NCI-H82 (cell line): ENCODE measurements around the gene MAP10.

Source experiments
- DNase-seq: peaks from one replicate; lab custom pipeline; 2025; lab: John Stamatoyannopoulos, UW

Gene MAP10

GRCh38 chr1:232795497-232796053 lies 9.6 kb upstream of the MAP10 start:
- DNase-seq, result no peak

GRCh38 chr1:232797856-232798510 lies 7.2 kb upstream of the MAP10 start:
- no peak for DNase-seq

DNA sequence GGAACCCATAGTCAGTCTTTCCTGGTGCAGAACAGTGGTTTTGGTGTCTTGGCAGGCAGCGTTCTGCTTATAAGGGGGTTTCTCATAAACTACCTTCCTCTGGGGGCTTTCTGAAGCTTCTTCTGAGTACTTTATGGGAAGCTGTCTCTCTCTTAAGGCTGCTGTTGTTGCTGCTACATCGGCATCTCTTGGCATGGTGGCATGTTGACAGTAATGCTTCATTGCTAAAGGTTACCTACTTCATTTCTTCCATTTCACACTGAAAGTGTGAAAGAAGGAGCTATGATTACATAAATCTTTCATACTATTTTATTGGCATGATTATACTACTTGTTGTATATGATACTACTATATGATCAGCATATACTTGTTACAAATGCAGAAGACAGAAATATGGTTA lies 6.3 kb upstream of the MAP10 start:
- DNase-seq, result no peak

- DNase-seq, result no peak
Measured at GRCh38 chr1:232806186-232806510, 932 bp downstream of the MAP10 start.

GRCh38 chr1:232810856-232811255 lies 5.6 kb downstream of the MAP10 start:
- DNase-seq, result no peak

DNA sequence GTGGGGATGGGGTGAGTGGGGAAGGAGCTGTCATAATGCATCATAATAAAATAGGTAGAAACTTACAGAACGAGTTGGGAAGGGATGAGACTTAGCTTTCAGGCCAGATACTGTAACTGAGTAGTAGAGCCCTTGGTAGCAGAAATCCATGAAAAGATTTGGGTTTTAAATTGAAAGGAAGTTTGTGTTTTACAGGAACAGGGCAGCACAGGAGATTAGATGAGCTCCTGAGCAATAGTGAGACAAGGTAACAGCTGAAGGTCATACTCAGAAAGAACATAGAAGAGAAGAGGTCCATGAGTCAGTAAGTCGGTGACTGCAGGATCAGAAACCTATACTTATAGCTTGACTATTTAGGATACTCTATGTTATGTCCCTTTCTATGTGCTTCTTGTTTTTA lies 7.3 kb downstream of the MAP10 start:
- DNase-seq, result no peak

- no peak for DNase-seq
Measured at GRCh38 chr1:232813097-232813496, 7.9 kb downstream of the MAP10 start.

DNA sequence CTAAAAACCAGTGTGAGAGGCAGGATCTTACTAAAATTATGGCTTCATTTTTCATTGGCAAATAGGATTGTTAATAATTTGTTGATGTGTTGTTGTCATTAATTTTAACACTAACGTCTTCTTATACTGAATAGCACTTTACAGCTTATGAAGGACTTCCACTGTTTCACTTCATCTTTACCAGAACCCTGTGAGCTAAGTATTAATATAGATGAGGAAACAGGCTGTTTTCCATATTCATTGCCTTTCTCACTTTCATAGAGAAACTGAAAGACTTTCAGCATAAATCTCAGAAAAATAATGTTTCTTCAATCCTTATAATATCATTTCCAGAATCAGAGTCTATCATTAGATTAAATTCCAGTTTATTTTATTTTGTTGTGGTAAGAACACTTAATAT lies 8.5 kb downstream of the MAP10 start:
- no peak for DNase-seq

DNA sequence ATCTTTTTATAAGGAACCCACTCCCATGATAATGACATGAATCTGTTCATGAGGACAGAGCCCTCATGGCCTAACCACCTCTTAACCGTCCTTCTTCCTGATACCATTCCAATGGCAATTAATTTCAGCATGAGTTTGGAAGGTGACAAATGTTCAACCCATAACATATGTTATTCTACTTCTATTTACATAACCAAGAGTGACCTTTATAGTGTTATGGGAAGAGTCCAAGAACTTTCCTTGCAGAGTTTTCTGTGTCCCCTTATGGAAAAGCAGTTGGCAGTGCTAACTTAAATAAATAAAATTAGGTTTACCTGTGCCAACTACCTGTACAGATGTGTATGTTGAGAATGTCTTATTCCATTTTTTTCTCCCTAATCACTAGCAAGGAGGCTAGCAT lies 11.1 kb downstream of the MAP10 start:
- no peak for DNase-seq

DNA sequence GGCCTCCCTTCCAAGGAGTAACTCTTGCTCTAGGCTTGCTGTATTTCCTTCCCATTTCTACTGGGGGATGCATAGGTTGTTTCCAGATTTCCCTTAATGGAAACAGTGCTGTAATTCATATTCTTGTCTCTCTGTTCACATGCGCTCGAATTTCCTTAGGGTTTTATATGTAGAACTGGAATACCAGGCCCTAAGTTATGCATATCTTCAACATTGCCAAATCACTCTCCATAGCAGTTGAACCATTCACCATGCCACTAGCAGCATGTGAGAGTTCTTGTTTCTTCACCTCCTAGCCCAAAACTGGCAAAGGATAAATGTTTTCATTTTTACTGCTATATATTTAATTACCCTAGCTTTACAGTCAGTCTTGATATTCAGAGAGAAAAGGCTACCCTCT lies 12.8 kb downstream of the MAP10 start:
- no peak for DNase-seq

DNA sequence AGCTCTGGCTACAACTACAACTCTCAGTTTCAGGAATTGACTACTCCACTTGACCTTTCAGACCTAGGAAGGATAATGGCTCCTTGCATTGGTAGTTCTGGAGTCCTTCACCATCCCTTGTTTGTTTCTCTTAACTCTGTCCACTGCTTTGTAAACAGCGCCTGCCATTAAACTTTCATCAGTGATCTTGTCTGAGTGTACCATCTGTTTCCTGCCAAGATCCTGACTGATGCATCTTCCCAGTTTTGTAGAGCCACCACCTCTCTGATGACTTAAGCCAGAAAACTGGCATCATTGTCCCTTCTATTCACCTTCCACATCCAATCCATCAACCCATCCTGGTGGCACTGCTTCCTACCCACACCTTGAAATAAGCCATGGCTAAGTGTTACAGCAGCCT lies 15.2 kb downstream of the MAP10 start:
- no peak for DNase-seq

DNA sequence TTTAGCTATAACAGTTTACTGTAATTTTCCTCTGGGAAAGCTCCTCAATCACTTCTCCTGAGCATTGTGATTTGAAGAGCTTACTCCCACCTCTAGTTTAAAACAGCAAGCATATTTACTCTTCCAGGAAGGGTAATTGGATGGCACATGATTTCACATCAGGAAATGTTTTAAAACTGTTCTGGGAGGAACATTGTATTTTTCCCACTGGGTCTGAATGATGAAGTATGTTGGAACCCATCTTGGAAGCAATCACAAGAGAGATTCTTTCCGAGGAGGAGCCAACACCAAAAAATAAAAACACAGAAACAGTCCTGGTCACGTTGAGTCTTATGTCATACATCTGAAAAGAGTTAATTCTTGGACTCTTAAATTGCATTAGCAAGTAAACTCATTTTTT lies 17.3 kb downstream of the MAP10 start:
- DNase-seq, result no peak

DNA sequence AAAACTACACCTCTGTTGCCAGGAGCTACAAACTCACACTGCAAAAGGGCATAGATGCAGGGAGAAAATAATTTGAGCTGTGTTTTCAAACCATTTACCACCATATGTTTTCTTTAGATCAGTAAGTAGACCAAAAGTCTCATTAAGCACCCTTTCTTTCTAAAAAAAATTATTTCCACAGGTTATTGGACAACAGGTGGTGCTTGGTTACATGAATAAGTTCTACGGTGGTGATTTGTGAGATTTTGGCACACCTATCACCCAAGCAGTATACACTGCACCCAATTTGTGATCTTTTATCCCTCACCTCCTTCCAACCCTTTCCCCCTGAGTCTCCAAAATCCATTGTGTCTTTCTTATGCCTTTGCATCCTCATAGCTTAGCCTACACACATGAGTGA lies 21.1 kb downstream of the MAP10 start:
- no peak for DNase-seq

GRCh38 chr1:232830661-232831060 lies 25.4 kb downstream of the MAP10 start:
- no peak for DNase-seq

- DNase-seq, result no peak
Measured at GRCh38 chr1:232831895-232832294, 26.7 kb downstream of the MAP10 start.

DNA sequence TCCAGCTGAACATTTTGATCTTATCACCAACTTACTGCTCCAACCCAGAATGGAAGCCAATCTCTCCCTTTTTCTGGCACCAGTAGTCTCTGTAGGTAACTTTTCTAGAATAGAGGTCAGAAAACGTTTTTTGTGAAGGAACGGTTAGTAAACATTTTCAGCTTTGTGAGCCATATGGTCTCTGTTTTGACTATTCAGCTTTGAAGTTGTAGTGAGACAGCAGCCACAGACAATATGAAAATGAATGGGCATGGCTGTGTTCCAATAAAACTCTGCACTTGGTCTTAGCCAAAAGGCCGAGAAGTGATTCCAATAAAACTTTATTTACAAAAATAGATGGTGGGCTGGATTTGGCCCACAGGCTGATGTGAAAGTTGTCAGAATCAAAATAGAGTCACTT lies 28.9 kb downstream of the MAP10 start:
- no peak for DNase-seq

DNA sequence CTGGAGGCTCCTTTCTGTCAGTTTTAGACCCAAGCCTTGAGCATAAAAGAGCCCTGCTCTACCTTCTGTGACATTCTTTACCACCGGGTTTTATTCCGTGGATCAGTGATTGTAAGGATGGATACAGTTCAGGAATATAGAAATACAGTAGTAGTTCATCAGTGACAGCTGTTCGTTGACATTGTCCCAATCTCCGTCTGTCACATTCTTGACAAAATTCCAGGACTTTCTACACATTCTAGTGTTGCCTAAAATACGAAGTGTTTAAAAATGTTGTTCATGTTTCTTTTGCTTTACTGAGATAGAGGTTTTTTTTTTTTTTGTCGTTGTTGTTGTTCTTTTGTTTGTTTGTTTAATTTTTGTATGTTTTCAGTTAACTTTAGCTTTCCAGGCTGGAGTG lies 29.9 kb downstream of the MAP10 start:
- DNase-seq, result no peak

- no peak for DNase-seq
Measured at GRCh38 chr1:232837087-232837486, 31.9 kb downstream of the MAP10 start.

GRCh38 chr1:232841823-232842565 lies 36.8 kb downstream of the MAP10 start:
- DNase-seq, result no peak

DNA sequence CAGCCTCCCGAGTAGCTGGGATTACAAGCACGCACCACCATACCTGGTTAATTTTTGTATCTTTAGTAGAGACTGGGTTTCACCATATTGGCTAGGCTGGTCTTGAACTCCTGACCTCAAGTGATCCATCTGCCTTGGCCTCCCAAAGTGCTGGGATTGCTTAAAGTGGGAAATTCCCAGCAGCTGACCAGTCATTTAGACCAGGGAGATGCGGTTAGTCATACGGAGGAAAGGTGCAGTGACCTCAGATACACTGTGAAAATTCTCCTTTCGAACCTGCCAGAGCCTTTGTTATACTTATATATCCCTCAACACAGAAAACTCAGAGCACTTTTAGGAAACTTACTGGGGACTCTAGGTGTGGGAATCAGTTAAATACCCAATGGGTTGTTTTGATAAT lies 39.6 kb downstream of the MAP10 start:
- no peak for DNase-seq

GRCh38 chr1:232845406-232845955 lies 40.3 kb downstream of the MAP10 start:
- no peak for DNase-seq

DNA sequence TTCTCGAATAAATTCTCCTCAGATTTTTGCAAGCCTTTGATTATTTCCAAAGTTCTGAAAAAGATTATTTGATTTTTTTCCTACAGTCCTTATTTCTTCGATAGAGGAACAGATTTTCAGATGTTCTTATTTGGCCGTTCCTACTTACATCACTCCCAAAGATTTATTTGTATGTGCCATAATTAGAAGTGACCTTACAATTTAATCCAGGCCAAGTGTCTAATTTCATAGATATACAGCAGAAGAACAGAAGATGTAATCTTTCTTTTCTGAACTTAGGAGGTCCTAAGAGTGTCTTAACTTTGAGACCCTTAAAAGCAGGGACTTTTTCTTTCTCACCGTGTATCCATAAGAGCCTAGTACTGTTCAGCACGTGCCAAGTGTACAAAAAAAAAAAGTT lies 46.3 kb downstream of the MAP10 start:
- no peak for DNase-seq

- DNase-seq, result no peak
Measured at GRCh38 chr1:232853994-232854797, 49.0 kb downstream of the MAP10 start.
